Ishikawa (cell line): ENCODE data around the gene UBALD2.

ENCODE experiments used
- CREB1 ChIP-seq: IDR thresholded peaks from 2 replicates; pipeline ENCODE4 v1.6.1; 2012; ENCODE audit warnings: low read depth
- FOXM1 ChIP-seq: IDR thresholded peaks from 2 replicates; pipeline ENCODE4 v1.6.1; 2012; ENCODE audit warnings: low read depth, borderline replicate concordance
- MAX ChIP-seq: IDR thresholded peaks from 2 replicates; pipeline ENCODE4 v1.6.1; 2012
- RAD21 ChIP-seq: IDR thresholded peaks from 2 replicates; pipeline ENCODE4 v1.6.1; 2012; ENCODE audit warnings: low read depth
- TAF1 ChIP-seq: IDR thresholded peaks from 2 replicates; pipeline ENCODE4 v1.6.1; 2012; ENCODE audit warnings: low read depth, mild to moderate bottlenecking

DNA sequence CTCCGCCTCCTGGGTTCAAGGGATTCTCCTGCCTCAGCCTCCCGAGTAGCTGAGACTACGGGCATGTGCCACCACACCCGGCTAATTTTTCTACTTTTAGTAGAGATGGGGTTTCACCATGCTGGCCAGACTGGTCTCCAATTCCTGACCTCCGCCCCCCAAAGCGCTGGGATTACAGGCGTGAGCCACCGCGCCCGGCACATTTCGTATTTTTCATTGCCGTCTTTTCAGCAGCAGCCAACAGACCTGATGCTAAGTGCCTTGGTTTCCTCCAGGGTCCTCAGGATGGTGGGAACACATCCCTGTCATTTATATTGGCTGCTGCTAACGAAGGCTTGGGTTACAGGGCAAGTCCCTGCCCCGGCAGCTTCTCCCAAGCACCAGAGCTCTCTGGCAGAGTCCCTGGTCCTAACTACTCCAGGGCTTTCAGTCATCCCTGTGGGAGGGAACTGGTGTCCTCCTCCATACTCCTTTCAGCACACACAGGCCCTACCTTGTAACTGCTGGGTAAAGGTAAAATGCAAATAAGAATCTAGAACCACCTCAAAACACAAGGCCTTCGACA, 23.4 kb upstream of the UBALD2 start:
- no peak for TF ChIP-seq MAX
- TF ChIP-seq CREB1 = no peak
- no peak for TF ChIP-seq TAF1
- no peak for TF ChIP-seq RAD21
- no peak for TF ChIP-seq FOXM1
